ENCODE results near the gene KIF6. TPM values are rescaled to one million over a fixed set of nuclear protein-coding genes. Genes with fewer than 3 reads are reported as not detected.

Gene KIF6
- total RNA-seq, 1 donor from 2014 or later: not detected

GRCh38 chr6:39446909-39447308, 278.3 kb downstream of the KIF6 start:
- DNase-seq (ENCODE audit: extremely low spot score in 2 of 2): no peak

GRCh38 chr6:39445667-39446066, 279.5 kb downstream of the KIF6 start:
- Histone ChIP-seq H3K4me1 (no peaks in the 10 kb centered on the region), H3K36me3 (no peaks in the 10 kb centered on the region), H3K27ac (no peak overlapping the region), H3K9me3 (no peaks in the 10 kb centered on the region), H3K4me3 (no peak overlapping the region), H3K27me3 (no peaks in the 10 kb centered on the region)
- TF ChIP-seq CTCF (IDR thresholded peaks at IDR 0.05) (no peak), POLR2AphosphoS5 (IDR thresholded peaks at IDR 0.05; ENCODE audit: insufficient read depth in 1 of 2, low read depth in 1 of 2) (no peak), POLR2A (IDR thresholded peaks at IDR 0.05) (no peak)
- intact Hi-C loops (cut with DNase I): no loop called here
- DNase-seq (ENCODE audit: extremely low spot score in 2 of 2): no peak

More at GRCh38 chr6:39446909-39447308, 278.3 kb downstream of the KIF6 start:
- Histone ChIP-seq H3K4me3 (no peak overlapping the region), H3K9me3 (no peaks in the 10 kb centered on the region), H3K4me1 (no peaks in the 10 kb centered on the region), H3K27me3 (no peaks in the 10 kb centered on the region), H3K36me3 (no peaks in the 10 kb centered on the region), H3K27ac (no peak overlapping the region)
- TF ChIP-seq POLR2AphosphoS5 (IDR thresholded peaks at IDR 0.05; ENCODE audit: insufficient read depth in 1 of 2, low read depth in 1 of 2) (no peak), CTCF (IDR thresholded peaks at IDR 0.05) (no peak)
- intact Hi-C loops (cut with DNase I): no loop called here

- intact Hi-C loops (cut with DNase I): no loop called here
- no peaks in the 10 kb centered on the region for H3K9me3 ChIP-seq
- H3K36me3 ChIP-seq: no peaks in the 10 kb centered on the region
- no peaks in the 10 kb centered on the region for H3K4me1 ChIP-seq
- no peaks in the 10 kb centered on the region for H3K27me3 ChIP-seq
- DNase-seq (ENCODE audit: extremely low spot score in 2 of 2): no peak
- H3K4me3 ChIP-seq: no peak overlapping the region
- H3K27ac ChIP-seq: no peak overlapping the region
- TF ChIP-seq CTCF (IDR thresholded peaks at IDR 0.05) (no peak), POLR2A (IDR thresholded peaks at IDR 0.05) (no peak), POLR2AphosphoS5 (IDR thresholded peaks at IDR 0.05; ENCODE audit: insufficient read depth in 1 of 2, low read depth in 1 of 2) (no peak)
These were observed 280.7 kb downstream of the KIF6 start for GRCh38 chr6:39444479-39445019.

GRCh38 chr6:39441986-39442385, 283.2 kb downstream of the KIF6 start:
- peak in 1 of 2 donors; percentile 58 for DNase-seq (ENCODE audit: extremely low spot score in 2 of 2)
- TF ChIP-seq POLR2A (IDR thresholded peaks at IDR 0.05) (no peak), CTCF (IDR thresholded peaks at IDR 0.05) (no peak), POLR2AphosphoS5 (IDR thresholded peaks at IDR 0.05; ENCODE audit: insufficient read depth in 1 of 2, low read depth in 1 of 2) (no peak)
- H3K9me3 ChIP-seq: no peaks in the 10 kb centered on the region
- H3K4me1 ChIP-seq: no peaks in the 10 kb centered on the region
- no peaks in the 10 kb centered on the region for H3K36me3 ChIP-seq
- no peaks in the 10 kb centered on the region for H3K27me3 ChIP-seq
- intact Hi-C loops (cut with DNase I): no loop called here
- H3K27ac ChIP-seq: no peak overlapping the region
- H3K4me3 ChIP-seq: no peak overlapping the region

- H3K9me3 ChIP-seq: no peaks in the 10 kb centered on the region
- H3K27me3 ChIP-seq: no peaks in the 10 kb centered on the region
- H3K4me3 ChIP-seq: no peak overlapping the region
- intact Hi-C loops (cut with DNase I): no loop called here
- no peaks in the 10 kb centered on the region for H3K4me1 ChIP-seq
- TF ChIP-seq POLR2A (IDR thresholded peaks at IDR 0.05) (no peak), CTCF (IDR thresholded peaks at IDR 0.05) (no peak), POLR2AphosphoS5 (IDR thresholded peaks at IDR 0.05; ENCODE audit: insufficient read depth in 1 of 2, low read depth in 1 of 2) (no peak)
- DNase-seq (ENCODE audit: extremely low spot score in 2 of 2): peak in 1 of 2 donors; percentile 52
- H3K27ac ChIP-seq: no peak overlapping the region
- no peaks in the 10 kb centered on the region for H3K36me3 ChIP-seq
These were observed 283.9 kb downstream of the KIF6 start for GRCh38 chr6:39441301-39441700.
